ENCODE results near the gene EXOSC7.

Gene EXOSC7

DNA sequence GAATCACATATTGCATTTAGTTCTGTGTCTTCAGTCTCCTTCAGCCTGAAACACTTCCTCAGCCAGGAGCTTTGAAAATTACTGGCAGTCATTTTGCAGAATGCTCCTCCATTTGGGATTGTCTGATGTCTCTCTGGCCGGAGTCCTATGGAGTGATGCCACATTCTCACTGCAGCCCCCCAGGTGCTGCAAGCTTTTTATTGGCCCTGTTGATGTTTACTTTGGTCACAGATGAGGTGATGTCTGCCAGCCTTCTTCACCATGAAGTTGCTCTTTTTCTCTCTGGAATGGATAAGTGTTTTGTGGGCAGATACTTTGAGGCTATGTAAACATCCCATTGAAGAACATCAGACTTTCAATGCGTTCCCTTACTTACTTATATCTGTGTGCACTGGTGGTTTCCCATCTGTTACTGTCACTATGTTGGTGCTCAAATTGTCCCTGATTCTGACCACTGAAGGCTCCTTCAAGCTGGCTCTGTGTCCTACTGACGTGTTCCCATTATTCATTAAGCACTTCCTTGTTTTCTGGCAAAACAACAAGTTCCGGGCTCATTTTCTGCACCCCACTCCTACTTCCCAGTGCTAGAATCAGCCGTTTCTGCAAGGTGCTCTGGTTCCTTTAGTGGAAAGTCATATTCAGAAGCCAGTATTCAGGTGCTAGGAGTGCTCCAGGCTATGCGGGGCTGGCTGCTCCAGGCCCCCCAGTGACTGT, 48.7 kb downstream of the EXOSC7 start:
- Histone ChIP-seq H3K9me3 (ENCODE audit: insufficient read depth, low read length) (no peaks in the 10 kb centered on the region), H3K36me3 (ENCODE audit: insufficient read depth, insufficient read length, low read length) (no peaks in the 10 kb centered on the region), H3K27me3 (ENCODE audit: insufficient read depth, insufficient read length) (no peaks in the 10 kb centered on the region), H3K9ac (ENCODE audit: insufficient read length, low read depth) (no peak overlapping the region), H3K4me1 (ENCODE audit: insufficient read depth, insufficient read length) (no peaks in the 10 kb centered on the region), H3K4me3 (ENCODE audit: insufficient read length, low read depth) (no peak overlapping the region)
- no peak for TF ChIP-seq YY1 (IDR thresholded peaks at IDR 0.05; ENCODE audit: insufficient read depth, insufficient read length)
- no peak for TF ChIP-seq ZNF274 (IDR thresholded peaks at IDR 0.05; ENCODE audit: low read depth, low read length)
- TF ChIP-seq SUZ12 (IDR thresholded peaks at IDR 0.05; ENCODE audit: extremely low read depth, insufficient read depth, insufficient read length): no peak
- no peak for DNase-seq (ENCODE audit: low read depth, low spot score)

GRCh38 chr3:45026038-45026437, 50.0 kb downstream of the EXOSC7 start, which contains the start of gene CLEC3B:
CLEC3B (plus strand) TSS chr3:45026303; CDS start chr3:45026363, 60 bp downstream.
- DNase-seq (ENCODE audit: low read depth, low spot score): no peak
- no peak within 1 kb of the TSS for H3K9ac ChIP-seq (ENCODE audit: insufficient read length, low read depth)
- H3K27me3 ChIP-seq (ENCODE audit: insufficient read depth, insufficient read length): no peaks in the 10 kb centered on the region
- no peaks in the 10 kb centered on the region for H3K36me3 ChIP-seq (ENCODE audit: insufficient read depth, insufficient read length, low read length)
- peaks cover 6% of the 10 kb centered on the region for H3K4me1 ChIP-seq (ENCODE audit: insufficient read depth, insufficient read length)
- no peak for TF ChIP-seq YY1 (IDR thresholded peaks at IDR 0.05; ENCODE audit: insufficient read depth, insufficient read length)
- no peak for TF ChIP-seq ZNF274 (IDR thresholded peaks at IDR 0.05; ENCODE audit: low read depth, low read length)
- no peak for TF ChIP-seq SUZ12 (IDR thresholded peaks at IDR 0.05; ENCODE audit: extremely low read depth, insufficient read depth, insufficient read length)
- no peak within 1 kb of the TSS for H3K4me3 ChIP-seq (ENCODE audit: insufficient read length, low read depth)
- no peaks in the 10 kb centered on the region for H3K9me3 ChIP-seq (ENCODE audit: insufficient read depth, low read length)

DNA sequence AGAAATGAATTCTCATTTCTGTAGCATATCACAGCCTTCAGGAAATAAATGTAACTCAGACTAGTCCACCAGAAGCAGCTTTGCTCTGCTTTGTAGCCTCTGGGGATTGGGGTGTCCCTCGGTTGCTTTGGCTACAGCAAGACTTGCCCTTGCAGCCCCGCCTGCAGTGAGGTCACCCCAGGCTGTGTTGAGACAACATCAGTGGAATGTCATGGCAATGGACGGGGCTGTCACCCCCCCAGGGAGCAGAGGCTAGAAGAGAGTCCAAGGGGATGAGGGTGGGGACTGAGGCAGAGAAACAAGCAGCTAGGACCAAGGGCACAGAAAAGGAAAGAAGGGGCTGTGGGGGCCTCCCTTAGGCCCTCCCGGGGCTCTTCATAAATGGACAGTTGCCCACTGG, 50.9 kb downstream of the EXOSC7 start:
- Histone ChIP-seq H3K9me3 (ENCODE audit: insufficient read depth, low read length) (no peaks in the 10 kb centered on the region), H3K4me3 (ENCODE audit: insufficient read length, low read depth) (no peak overlapping the region), H3K9ac (ENCODE audit: insufficient read length, low read depth) (no peak overlapping the region), H3K36me3 (ENCODE audit: insufficient read depth, insufficient read length, low read length) (no peaks in the 10 kb centered on the region), H3K4me1 (ENCODE audit: insufficient read depth, insufficient read length) (peaks cover 6% of the 10 kb centered on the region), H3K27me3 (ENCODE audit: insufficient read depth, insufficient read length) (no peaks in the 10 kb centered on the region)
- TF ChIP-seq YY1 (IDR thresholded peaks at IDR 0.05; ENCODE audit: insufficient read depth, insufficient read length) (no peak), SUZ12 (IDR thresholded peaks at IDR 0.05; ENCODE audit: extremely low read depth, insufficient read depth, insufficient read length) (no peak)
- peak; percentile 39 for DNase-seq (ENCODE audit: low read depth, low spot score)

GRCh38 chr3:45027441-45027840, 51.4 kb downstream of the EXOSC7 start:
- Histone ChIP-seq H3K36me3 (ENCODE audit: insufficient read depth, insufficient read length, low read length) (no peaks in the 10 kb centered on the region), H3K9ac (ENCODE audit: insufficient read length, low read depth) (no peak overlapping the region), H3K4me3 (ENCODE audit: insufficient read length, low read depth) (no peak overlapping the region), H3K27me3 (ENCODE audit: insufficient read depth, insufficient read length) (no peaks in the 10 kb centered on the region), H3K4me1 (ENCODE audit: insufficient read depth, insufficient read length) (peaks cover 6% of the 10 kb centered on the region), H3K9me3 (ENCODE audit: insufficient read depth, low read length) (no peaks in the 10 kb centered on the region)
- TF ChIP-seq ZNF274 (IDR thresholded peaks at IDR 0.05; ENCODE audit: low read depth, low read length) (no peak), SUZ12 (IDR thresholded peaks at IDR 0.05; ENCODE audit: extremely low read depth, insufficient read depth, insufficient read length) (no peak), YY1 (IDR thresholded peaks at IDR 0.05; ENCODE audit: insufficient read depth, insufficient read length) (no peak)
- no peak for DNase-seq (ENCODE audit: low read depth, low spot score)

- Histone ChIP-seq H3K9me3 (ENCODE audit: insufficient read depth, low read length) (no peaks in the 10 kb centered on the region), H3K4me1 (ENCODE audit: insufficient read depth, insufficient read length) (peaks cover 6% of the 10 kb centered on the region), H3K27me3 (ENCODE audit: insufficient read depth, insufficient read length) (peaks cover 7% of the 10 kb centered on the region), H3K9ac (ENCODE audit: insufficient read length, low read depth) (no peak overlapping the region), H3K36me3 (ENCODE audit: insufficient read depth, insufficient read length, low read length) (no peaks in the 10 kb centered on the region), H3K4me3 (ENCODE audit: insufficient read length, low read depth) (no peak overlapping the region)
- no peak for DNase-seq (ENCODE audit: low read depth, low spot score)
- TF ChIP-seq SUZ12 (IDR thresholded peaks at IDR 0.05; ENCODE audit: extremely low read depth, insufficient read depth, insufficient read length) (no peak), ZNF274 (IDR thresholded peaks at IDR 0.05; ENCODE audit: low read depth, low read length) (no peak), YY1 (IDR thresholded peaks at IDR 0.05; ENCODE audit: insufficient read depth, insufficient read length) (no peak)
Observed at GRCh38 chr3:45029216-45029615, 53.2 kb downstream of the EXOSC7 start.

- peaks cover 6% of the 10 kb centered on the region for H3K4me1 ChIP-seq (ENCODE audit: insufficient read depth, insufficient read length)
- H3K36me3 ChIP-seq (ENCODE audit: insufficient read depth, insufficient read length, low read length): no peaks in the 10 kb centered on the region
- TF ChIP-seq ZNF274 (IDR thresholded peaks at IDR 0.05; ENCODE audit: low read depth, low read length) (no peak), YY1 (IDR thresholded peaks at IDR 0.05; ENCODE audit: insufficient read depth, insufficient read length) (no peak), SUZ12 (IDR thresholded peaks at IDR 0.05; ENCODE audit: extremely low read depth, insufficient read depth, insufficient read length) (no peak)
- H3K4me3 ChIP-seq (ENCODE audit: insufficient read length, low read depth): no peak overlapping the region
- DNase-seq (ENCODE audit: low read depth, low spot score): no peak
- H3K9me3 ChIP-seq (ENCODE audit: insufficient read depth, low read length): no peaks in the 10 kb centered on the region
- H3K27me3 ChIP-seq (ENCODE audit: insufficient read depth, insufficient read length): peaks cover 11% of the 10 kb centered on the region
- no peak overlapping the region for H3K9ac ChIP-seq (ENCODE audit: insufficient read length, low read depth)
Observed at GRCh38 chr3:45029661-45030060, 53.6 kb downstream of the EXOSC7 start.

DNA sequence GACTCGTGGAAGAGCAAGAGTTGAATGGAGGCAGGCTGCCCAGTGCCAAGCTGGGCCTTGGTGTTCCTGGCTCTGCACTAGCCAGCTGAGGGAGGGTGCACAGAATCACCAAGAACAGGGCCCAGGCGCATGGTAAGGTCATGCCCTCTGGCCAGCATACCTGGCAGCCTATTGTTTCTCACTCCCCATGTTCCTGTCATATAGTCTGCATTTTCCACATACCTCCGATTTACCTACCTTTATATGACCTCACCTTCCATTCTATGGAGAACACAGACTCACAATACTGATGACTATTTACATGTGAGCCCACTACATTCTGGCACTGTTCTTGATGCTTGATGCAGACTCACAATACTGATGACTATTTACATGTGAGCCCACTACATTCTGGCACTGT, 55.5 kb downstream of the EXOSC7 start:
- peaks cover 12% of the 10 kb centered on the region for H3K4me1 ChIP-seq (ENCODE audit: insufficient read depth, insufficient read length)
- no peaks in the 10 kb centered on the region for H3K36me3 ChIP-seq (ENCODE audit: insufficient read depth, insufficient read length, low read length)
- H3K9me3 ChIP-seq (ENCODE audit: insufficient read depth, low read length): no peaks in the 10 kb centered on the region
- H3K27me3 ChIP-seq (ENCODE audit: insufficient read depth, insufficient read length): peaks cover 28% of the 10 kb centered on the region
- no peak for DNase-seq (ENCODE audit: low read depth, low spot score)
- H3K4me3 ChIP-seq (ENCODE audit: insufficient read length, low read depth): no peak overlapping the region
- no peak overlapping the region for H3K9ac ChIP-seq (ENCODE audit: insufficient read length, low read depth)
- TF ChIP-seq YY1 (IDR thresholded peaks at IDR 0.05; ENCODE audit: insufficient read depth, insufficient read length) (no peak), SUZ12 (IDR thresholded peaks at IDR 0.05; ENCODE audit: extremely low read depth, insufficient read depth, insufficient read length) (no peak), ZNF274 (IDR thresholded peaks at IDR 0.05; ENCODE audit: low read depth, low read length) (no peak)
